Ovary (tissue), 9 donors: ENCODE measurements around the gene SAFB2. TPM values are rescaled to one million over a fixed set of nuclear protein-coding genes. Genes with fewer than 3 reads are reported as not detected.

Experiments used
- DNase-seq, 5 donors: peaks; one replicate each; pipeline ENCODE4 v3.0.0-alpha.2; 2019 to 2020
- H3K27ac ChIP-seq, 2 donors: fragments of 200-600 bp; one replicate each; pipeline versions ENCODE4 v1.5.1 to v1.8.0; 2019 to 2022
- H3K27me3 ChIP-seq: fragments of 200-600 bp; one replicate; pipeline ENCODE4 v1.8.0; 2022
- H3K36me3 ChIP-seq: fragments of 200-600 bp; sonication (generic); one replicate; pipeline ENCODE4 v1.5.1; 2019
- H3K4me1 ChIP-seq: one replicate; pipeline ENCODE4 v1.8.1; 2013; ENCODE audit warnings: mild to moderate bottlenecking, moderate library complexity; ENCODE audit not compliant: insufficient read depth
- H3K4me3 ChIP-seq: fragments of 200-600 bp; sonication (generic); one replicate; pipeline ENCODE4 v1.5.1; 2017
- H3K9me3 ChIP-seq, 2 donors: fragments of 200-600 bp in 1 of 2; sonication (generic) in 1 of 2; one replicate each; pipeline versions ENCODE4 v1.5.1 to v1.8.1; 2013 to 2019; ENCODE audit warnings: mild to moderate bottlenecking in 1 of 2, moderate library complexity in 1 of 2
- CTCF ChIP-seq, 3 donors: fragments of 450-650 bp in 2 of 3; fragments of 200-600 bp in 1 of 3; IDR thresholded peaks; one replicate each; pipeline versions ENCODE4 v1.5.1 to v1.8.0; 2016 to 2022; ENCODE audit warnings: antibody characterized with exemption in 3 of 3, mild to moderate bottlenecking in 1 of 3
- EP300 ChIP-seq: sonication (generic); formaldehyde crosslinking; IDR thresholded peaks from one replicate; pipeline ENCODE4 v1.6.1; 2017; ENCODE audit warnings: antibody characterized with exemption
- POLR2A ChIP-seq: fragments of 450-650 bp; IDR thresholded peaks from one replicate; pipeline ENCODE4 v1.6.1; 2017; ENCODE audit warnings: antibody characterized with exemption, mild to moderate bottlenecking, moderate library complexity
- WGBS, 3 donors: extraction: QIAGEN DNeasy Blood & Tissue Kit in 1 of 3; methylation state at CpG; one replicate each; pipeline versions ENCODE4 v1.1.5 to v1.1.7; 2013 to 2017; 5-methylcytosine and 5-hydroxymethylcytosine counted together
- intact Hi-C, 4 donors: fragments of 100-400 bp; cut with DNase I; formaldehyde crosslinking; loops; one replicate each; pipeline versions ENCODE4 v1.11.0 to v1.15.1; 2022 to 2023
- polyA plus RNA-seq, 2 donors: library from polyadenylated mRNA; stranded (reverse); fragments of 200-250 nt in 1 of 2; fragments of 350-450 nt in 1 of 2; fragmentation: Illumina TruSeq in 1 of 2; extraction: RNeasy Lipid Tissue Mini Kit (QIAGEN cat#74804) in 1 of 2; gene quantifications; one replicate each; pipeline ENCODE4 v1.2.3, GENCODE V29; 2013 to 2014
- total RNA-seq, 7 donors: library from RNA; depleted of rRNA in 2 of 7; stranded (reverse); fragments of >200 nt in 2 of 7; fragmentation: NEBNext Ultra II Directional in 3 of 7; extraction: Animal tissue kit (Norgen Biotek cat#: 25700) in 3 of 7; gene quantifications; one replicate each; pipeline versions ENCODE4 v1.1.0 to v1.2.4, GENCODE V29; 2016 to 2023
- donor health status: DM: no; HTN: no; CAD: no; lungs with moderate emphysema.
- donor health status: DM: no; HTN: no; CAD: no.
- donor health status: Bipolar disorder and iron deficiency.
- donor health status: DM: yes; HTN: yes; CAD: no.
- donor health status: DM: no; HTN: no; CAD: no.
- donor health status: DM: yes; HTN: yes; CAD: no.

The SAFB2 gene
- total and polyA plus RNA-seq, 9 donors: 51.3 to 173 (median 107) TPM

DNA sequence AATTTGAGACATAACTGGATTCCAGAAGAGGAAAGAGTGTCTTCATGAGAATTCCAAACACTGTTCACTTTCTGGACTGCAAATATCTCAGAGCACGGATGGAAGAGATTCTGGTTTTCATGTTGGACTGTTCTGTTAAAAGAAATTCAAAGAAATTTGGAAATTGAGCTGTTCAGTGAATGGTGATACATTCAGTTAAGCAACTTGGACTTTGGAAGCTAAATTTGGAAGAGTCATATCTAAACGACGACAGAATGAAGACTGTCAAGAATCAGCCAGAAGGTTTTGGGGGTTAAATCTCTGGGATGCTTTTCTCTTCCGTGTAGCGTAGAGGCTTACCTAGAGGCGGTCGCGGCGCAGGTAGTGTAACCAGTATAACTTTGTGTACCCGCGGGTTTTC, 25.9 kb upstream of the SAFB2 start:
- no peak for DNase-seq
- WGBS, 3 donors: 90 to 92% (median 90%) methylated on average over 10 to 11 of the region's 11 CpGs
- Histone ChIP-seq H3K9me3 (no peaks in the 10 kb centered on the region), H3K36me3 (no peaks in the 10 kb centered on the region), H3K27ac (no peak overlapping the region), H3K4me1 (no peaks in the 10 kb centered on the region), H3K4me3 (no peak overlapping the region), H3K27me3 (no peaks in the 10 kb centered on the region)
- TF ChIP-seq CTCF (IDR thresholded peaks at IDR 0.05): no peak
- no peak for TF ChIP-seq POLR2A
- no peak for TF ChIP-seq EP300
- intact Hi-C loops: no loop called here

DNA sequence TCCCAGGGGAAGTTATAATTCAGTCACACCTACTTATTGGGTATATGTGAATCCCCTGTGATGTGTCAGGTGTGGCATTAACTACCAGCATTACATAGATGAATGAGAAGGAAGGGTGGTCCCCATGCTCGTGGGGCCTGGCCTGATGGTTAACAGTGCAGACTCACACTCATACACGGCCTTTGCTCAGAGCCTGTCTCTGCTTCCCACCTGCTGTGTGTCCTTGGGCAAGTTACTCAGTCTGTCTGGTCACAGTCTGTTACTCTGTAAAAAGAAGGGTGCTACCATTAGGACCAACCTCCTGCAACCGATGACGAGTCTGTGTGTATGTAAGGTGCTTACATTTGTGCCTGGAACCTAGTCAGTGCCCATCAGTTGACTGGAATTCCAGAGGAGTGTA, 24.1 kb upstream of the SAFB2 start:
- no peaks in the 10 kb centered on the region for H3K27me3 ChIP-seq
- DNase-seq: no peak
- no peaks in the 10 kb centered on the region for H3K36me3 ChIP-seq

GRCh38 chr19:5645409-5645808, 22.8 kb upstream of the SAFB2 start:
- no peaks in the 10 kb centered on the region for H3K27me3 ChIP-seq
- no peaks in the 10 kb centered on the region for H3K36me3 ChIP-seq
- H3K4me1 ChIP-seq: peaks cover 1% of the 10 kb centered on the region
- intact Hi-C loops: no loop called here
- TF ChIP-seq EP300 (no peak), CTCF (IDR thresholded peaks at IDR 0.05) (no peak), POLR2A (no peak)
- no peak overlapping the region for H3K27ac ChIP-seq
- 81 to 84% (median 82%) methylated on average over 5 of the region's 5 CpGs for WGBS, 3 donors
- DNase-seq: no peak
- no peaks in the 10 kb centered on the region for H3K9me3 ChIP-seq
- no peak overlapping the region for H3K4me3 ChIP-seq

More for the DNA sequence above, 24.1 kb upstream of the SAFB2 start:
- no peak for TF ChIP-seq POLR2A
- TF ChIP-seq CTCF (IDR thresholded peaks at IDR 0.05): no peak
- TF ChIP-seq EP300: no peak
- Histone ChIP-seq H3K27ac (no peak overlapping the region), H3K4me3 (no peak overlapping the region), H3K9me3 (no peaks in the 10 kb centered on the region), H3K4me1 (peaks cover 1% of the 10 kb centered on the region)
- intact Hi-C loops: no loop called here
- 84 to 92% (median 91%) methylated on average over 4 of the region's 4 CpGs for whole genome bisulfite sequencing, 3 donors

DNA sequence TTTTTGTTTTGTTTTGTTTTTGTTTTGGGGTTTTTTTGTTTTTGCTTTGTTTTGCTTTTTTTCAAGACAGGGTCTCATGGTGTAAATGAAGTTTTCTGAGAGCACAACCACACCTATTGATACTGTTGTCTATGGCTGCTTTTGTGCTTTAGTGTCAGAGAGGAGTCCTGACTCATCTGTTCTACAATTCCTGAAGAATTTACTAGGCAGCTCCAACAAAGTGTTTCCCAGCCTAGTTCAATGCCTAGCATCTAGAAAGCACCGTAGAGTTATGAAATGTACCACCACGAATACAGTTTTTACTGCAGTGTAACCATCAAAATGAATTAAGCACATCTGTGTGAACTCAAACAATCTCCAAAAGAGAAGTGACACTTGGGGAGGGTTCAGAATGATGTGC, 21.5 kb upstream of the SAFB2 start:
- no peaks in the 10 kb centered on the region for H3K36me3 ChIP-seq
- 83 to 88% (median 86%) methylated on average over 2 of the region's 2 CpGs for WGBS, 3 donors
- no peak overlapping the region for H3K4me3 ChIP-seq
- intact Hi-C loops: no loop called here
- no peak overlapping the region for H3K27ac ChIP-seq
- no peak for DNase-seq
- TF ChIP-seq EP300: no peak
- TF ChIP-seq POLR2A: no peak
- TF ChIP-seq CTCF (IDR thresholded peaks at IDR 0.05): no peak
- no peaks in the 10 kb centered on the region for H3K9me3 ChIP-seq
- H3K4me1 ChIP-seq: peaks cover 1% of the 10 kb centered on the region
- H3K27me3 ChIP-seq: no peaks in the 10 kb centered on the region

- Histone ChIP-seq H3K9me3 (no peaks in the 10 kb centered on the region), H3K27me3 (no peaks in the 10 kb centered on the region), H3K4me3 (no peak overlapping the region), H3K4me1 (peaks cover 1% of the 10 kb centered on the region), H3K27ac (no peak overlapping the region), H3K36me3 (no peaks in the 10 kb centered on the region)
- 82 to 89% (median 88%) methylated on average over 4 of the region's 4 CpGs for WGBS, 3 donors
- no peak for DNase-seq
- TF ChIP-seq EP300 (no peak), CTCF (IDR thresholded peaks at IDR 0.05) (no peak), POLR2A (no peak)
- intact Hi-C loops: no loop called here
Measured at GRCh38 chr19:5643060-5643459, 20.5 kb upstream of the SAFB2 start.
